Stimulated activated naive B cell treated with anti-CD40 and anti-IgM and Interleukin-4, amounts not matched to agents 10 μg/mL and 1 μg/mL and 100 μg/mL, for 72 hours (primary cell): Measurements from ENCODE around the gene ATAD1.
"Not testable (repeated sequence)": the region's sequence is repeated elsewhere in the genome, so short reads cannot be mapped to it uniquely, and the experiment has no call there.

Experiments
- ATAC-seq, 2 donors: fragments of 150-1000 bp; cut with Tn5 transposase; replicated peaks; 2 replicates each; pipeline ENCODE4 v1.10.0; 2021; ENCODE audit warnings: moderate library complexity in 1 of 2
- DNase-seq: peaks from one replicate; pipeline ENCODE4 v3.0.0; 2021
- H3K27ac Mint-ChIP-seq: one replicate; pipeline ENCODE4 v1.8.0; 2022; ENCODE audit warnings: mild to moderate bottlenecking, mixed read lengths
- H3K27me3 Mint-ChIP-seq, 2 donors: one replicate each; pipeline ENCODE4 v1.8.0; 2022; ENCODE audit warnings: mixed read lengths in 2 of 2
- H3K36me3 Mint-ChIP-seq, 2 donors: one replicate each; pipeline ENCODE4 v1.8.0; 2022; ENCODE audit warnings: mixed read lengths in 2 of 2, mild to moderate bottlenecking in 1 of 2
- H3K4me1 Mint-ChIP-seq, 2 donors: one replicate each; pipeline ENCODE4 v1.8.0; 2022; ENCODE audit warnings: mixed read lengths in 2 of 2, mild to moderate bottlenecking in 1 of 2
- H3K4me3 Mint-ChIP-seq, 2 donors: one replicate each; pipeline ENCODE4 v1.8.0; 2022; ENCODE audit warnings: mild to moderate bottlenecking in 2 of 2, mixed read lengths in 2 of 2, moderate library complexity in 1 of 2
- H3K9me3 Mint-ChIP-seq, 2 donors: one replicate each; pipeline ENCODE4 v1.8.0; 2022; ENCODE audit warnings: mixed read lengths in 2 of 2, mild to moderate bottlenecking in 1 of 2

Gene ATAD1, protein sequence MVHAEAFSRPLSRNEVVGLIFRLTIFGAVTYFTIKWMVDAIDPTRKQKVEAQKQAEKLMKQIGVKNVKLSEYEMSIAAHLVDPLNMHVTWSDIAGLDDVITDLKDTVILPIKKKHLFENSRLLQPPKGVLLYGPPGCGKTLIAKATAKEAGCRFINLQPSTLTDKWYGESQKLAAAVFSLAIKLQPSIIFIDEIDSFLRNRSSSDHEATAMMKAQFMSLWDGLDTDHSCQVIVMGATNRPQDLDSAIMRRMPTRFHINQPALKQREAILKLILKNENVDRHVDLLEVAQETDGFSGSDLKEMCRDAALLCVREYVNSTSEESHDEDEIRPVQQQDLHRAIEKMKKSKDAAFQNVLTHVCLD

DNA sequence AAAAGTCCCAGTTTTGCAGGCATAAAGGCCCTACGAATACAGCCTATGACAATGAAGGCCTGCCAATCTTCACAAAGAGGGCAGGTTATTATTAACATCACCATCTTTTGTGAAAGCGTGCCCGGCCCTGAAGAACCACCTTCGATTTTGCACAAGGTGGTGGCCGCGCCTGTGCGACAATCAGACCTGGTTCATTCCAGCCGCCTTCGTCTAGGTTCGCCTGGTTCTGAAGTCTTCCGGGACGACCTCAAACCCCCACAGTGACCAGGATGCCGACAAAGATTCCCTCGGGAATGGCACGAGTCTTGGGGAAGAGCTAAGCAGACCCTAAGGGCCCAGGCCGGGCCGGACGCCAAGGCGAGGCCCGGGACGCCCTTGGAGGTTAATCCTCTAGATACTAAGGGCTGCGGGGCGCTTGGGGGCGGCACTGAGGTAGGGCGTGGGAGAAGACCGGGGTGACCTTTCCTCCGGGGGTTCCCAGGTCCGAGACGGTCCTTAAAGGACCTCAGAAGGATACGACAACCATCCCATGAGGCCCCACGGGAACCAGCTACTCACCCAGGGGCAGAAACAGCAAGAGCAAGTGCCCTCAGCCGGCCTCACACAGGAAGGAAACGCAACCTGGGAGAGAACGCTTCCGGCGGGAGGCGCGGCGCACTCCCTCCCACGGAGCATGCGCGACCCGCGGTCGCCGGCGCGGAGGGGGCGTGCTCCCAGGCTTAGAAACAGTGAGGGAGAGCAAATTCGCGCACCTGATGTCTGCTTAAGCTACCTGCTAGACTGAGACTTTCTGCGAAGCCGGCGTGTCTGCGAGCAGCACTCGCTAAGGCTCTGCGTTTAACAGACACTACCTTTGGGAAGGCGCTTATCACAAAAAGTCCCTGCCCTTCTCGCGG is at the start of gene ATAD1:
ATAD1 (minus strand) TSS at position 618 of the 896 bp plus-strand sequence. CDS start 3,627 bp downstream, outside the sequence.
- H3K36me3 Mint-ChIP-seq = peaks cover 2 to 3% of the 10 kb centered on the region in 2 donors
- peak within 1 kb of the TSS; percentile 93 to 97 for H3K4me3 Mint-ChIP-seq
- no peaks in the 10 kb centered on the region for H3K27me3 Mint-ChIP-seq
- DNase-seq = peak; percentile 93
- H3K27ac Mint-ChIP-seq = peak within 1 kb of the TSS; percentile 99
- peak; percentile 86 to 89 for ATAC-seq
- H3K4me1 Mint-ChIP-seq = peaks cover 17 to 24% of the 10 kb centered on the region in 2 donors
- H3K9me3 Mint-ChIP-seq = no peaks in the 10 kb centered on the region

- no peaks in the 10 kb centered on the region for H3K9me3 Mint-ChIP-seq
- H3K27ac Mint-ChIP-seq = no peak overlapping the region
- DNase-seq (no peak), ATAC-seq (no peak)
- peak overlapping the region; percentile 59 to 90 for H3K4me3 Mint-ChIP-seq
- H3K27me3 Mint-ChIP-seq = no peaks in the 10 kb centered on the region
- peaks cover 17 to 31% of the 10 kb centered on the region in 2 donors for H3K4me1 Mint-ChIP-seq
- peaks cover 24 to 36% of the 10 kb centered on the region in 2 donors for H3K36me3 Mint-ChIP-seq
Measured at GRCh38 chr10:87867453-87867852, 49.4 kb upstream of the ATAD1 start.

DNA sequence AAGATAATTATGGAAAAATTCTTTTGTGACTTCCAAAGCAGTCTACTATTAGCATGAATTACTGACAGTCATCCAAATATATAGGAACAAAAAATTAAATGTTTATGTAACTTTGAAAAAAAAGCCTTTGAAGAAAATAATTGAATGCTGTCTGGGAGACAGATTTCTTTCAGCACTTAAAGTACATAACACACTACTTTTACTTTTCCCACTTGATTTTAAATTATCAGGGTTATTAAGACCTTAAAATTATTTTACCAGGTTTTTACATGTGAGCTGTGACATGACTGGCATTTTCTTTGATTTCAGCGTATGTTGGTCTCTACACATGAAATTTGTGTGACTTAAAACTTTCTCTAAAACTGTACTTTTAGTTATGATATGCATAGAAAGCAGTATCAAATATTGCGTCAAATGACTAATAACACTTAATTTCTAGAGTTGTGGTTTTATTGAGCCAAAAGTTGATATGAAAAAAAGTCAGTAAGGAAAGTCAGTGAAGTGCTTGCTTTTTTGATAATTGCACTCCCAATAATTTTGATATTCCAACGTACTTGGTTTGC is 48.5 kb upstream of the ATAD1 start:
- Mint-ChIP-seq H3K4me1 (peaks cover 19 to 34% of the 10 kb centered on the region in 2 donors), H3K27ac (no peak overlapping the region), H3K36me3 (peaks cover 24 to 36% of the 10 kb centered on the region in 2 donors), H3K9me3 (no peaks in the 10 kb centered on the region), H3K27me3 (no peaks in the 10 kb centered on the region), H3K4me3 (peak overlapping the region; percentile 80 to 90)
- DNase-seq (no peak), ATAC-seq (no peak)

GRCh38 chr10:87865241-87865881 is 47.3 kb upstream of the ATAD1 start:
- peaks cover 23 to 36% of the 10 kb centered on the region in 2 donors for H3K4me1 Mint-ChIP-seq
- no peak for ATAC-seq
- H3K9me3 Mint-ChIP-seq = no peaks in the 10 kb centered on the region
- H3K27me3 Mint-ChIP-seq = no peaks in the 10 kb centered on the region
- H3K27ac Mint-ChIP-seq = peak overlapping the region; percentile 15
- H3K36me3 Mint-ChIP-seq = peaks cover 20 to 29% of the 10 kb centered on the region in 2 donors
- H3K4me3 Mint-ChIP-seq = peak overlapping the region; percentile 90 to 99
- DNase-seq = no peak

DNA sequence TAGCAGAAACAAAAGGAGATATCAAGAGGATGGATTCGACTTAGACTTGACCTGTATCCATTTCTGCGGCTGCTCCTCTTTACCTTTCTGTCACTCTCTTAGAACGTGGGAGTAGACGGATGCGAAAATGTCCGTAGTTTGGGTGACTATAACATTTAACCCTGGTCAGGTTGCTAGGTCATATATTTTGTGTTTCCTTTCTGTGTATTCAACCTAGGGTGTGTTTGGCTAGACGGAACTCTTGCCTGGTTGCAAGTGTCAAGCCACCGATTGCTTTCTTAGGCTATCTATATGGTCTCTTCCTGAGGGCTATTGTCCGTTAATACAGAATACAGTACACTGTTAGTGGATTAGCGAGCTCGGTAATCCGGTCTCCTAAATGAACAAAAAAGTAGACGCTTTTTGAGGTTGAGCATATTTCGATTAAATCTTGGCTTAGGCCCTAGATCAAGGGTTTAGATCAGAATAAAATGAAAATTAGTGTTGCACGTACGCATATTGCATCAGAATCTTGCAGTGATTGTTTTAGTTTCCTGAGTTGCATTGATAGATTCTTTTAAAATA is 46.6 kb upstream of the ATAD1 start:
- Mint-ChIP-seq H3K9me3 (no peaks in the 10 kb centered on the region), H3K4me3 (peak overlapping the region; percentile 90 to 99), H3K36me3 (peaks cover 20 to 29% of the 10 kb centered on the region in 2 donors), H3K4me1 (peaks cover 27 to 42% of the 10 kb centered on the region in 2 donors), H3K27ac (peak overlapping the region; percentile 87), H3K27me3 (no peaks in the 10 kb centered on the region)
- ATAC-seq = no peak
- no peak for DNase-seq

GRCh38 chr10:87863951-87864495 is 46.0 kb upstream of the ATAD1 start:
- Mint-ChIP-seq H3K4me1 (peaks cover 27 to 38% of the 10 kb centered on the region in 2 donors), H3K36me3 (peaks cover 20 to 29% of the 10 kb centered on the region in 2 donors), H3K27ac (peak overlapping the region; percentile 87), H3K4me3 (peak overlapping the region; percentile 90 to 99)
- DNase-seq (peak; percentile 28), ATAC-seq (peak; percentile 0 to 2)
- not testable (repeated sequence) for H3K27me3 Mint-ChIP-seq, H3K9me3 Mint-ChIP-seq

GRCh38 chr10:87863053-87863943 is 45.3 kb upstream of the ATAD1 start, which contains the start of the genes KLLN and PTEN:
KLLN (minus strand) TSS chr10:87863533; CDS start chr10:87862487, 1,046 bp downstream.
PTEN (plus strand) TSS chr10:87863625; CDS start chr10:87864470, 845 bp downstream.
- H3K27ac Mint-ChIP-seq = peak within 1 kb of the TSS; percentile 97
- H3K4me3 Mint-ChIP-seq = peak within 1 kb of the TSS; percentile 90 to 99
- H3K27me3 Mint-ChIP-seq = no peaks in the 10 kb centered on the region
- ATAC-seq (peak; percentile 60 to 65), DNase-seq (peak; percentile 87)
- peaks cover 24 to 31% of the 10 kb centered on the region in 2 donors for H3K4me1 Mint-ChIP-seq
- H3K36me3 Mint-ChIP-seq = peaks cover 20 to 23% of the 10 kb centered on the region in 2 donors
- H3K9me3 Mint-ChIP-seq = no peaks in the 10 kb centered on the region

- Mint-ChIP-seq H3K36me3 (peaks cover 20 to 23% of the 10 kb centered on the region in 2 donors), H3K27ac (peak overlapping the region; percentile 97), H3K4me1 (peaks cover 24 to 31% of the 10 kb centered on the region in 2 donors), H3K4me3 (peak overlapping the region; percentile 90 to 99), H3K27me3 (no peaks in the 10 kb centered on the region), H3K9me3 (no peaks in the 10 kb centered on the region)
- DNase-seq (no peak), ATAC-seq (peak; percentile 35 to 37)
Measured at GRCh38 chr10:87862679-87863052, 44.6 kb upstream of the ATAD1 start.

GRCh38 chr10:87861953-87862678 is 44.1 kb upstream of the ATAD1 start:
- H3K27ac Mint-ChIP-seq = peak overlapping the region; percentile 97
- DNase-seq (peak; percentile 94), ATAC-seq (peak; percentile 64 to 73)
- H3K4me3 Mint-ChIP-seq = peak overlapping the region; percentile 90 to 99
- peaks cover 20 to 23% of the 10 kb centered on the region in 2 donors for H3K36me3 Mint-ChIP-seq
- H3K9me3 Mint-ChIP-seq = no peaks in the 10 kb centered on the region
- no peaks in the 10 kb centered on the region for H3K27me3 Mint-ChIP-seq
- H3K4me1 Mint-ChIP-seq = peaks cover 24 to 31% of the 10 kb centered on the region in 2 donors

DNA sequence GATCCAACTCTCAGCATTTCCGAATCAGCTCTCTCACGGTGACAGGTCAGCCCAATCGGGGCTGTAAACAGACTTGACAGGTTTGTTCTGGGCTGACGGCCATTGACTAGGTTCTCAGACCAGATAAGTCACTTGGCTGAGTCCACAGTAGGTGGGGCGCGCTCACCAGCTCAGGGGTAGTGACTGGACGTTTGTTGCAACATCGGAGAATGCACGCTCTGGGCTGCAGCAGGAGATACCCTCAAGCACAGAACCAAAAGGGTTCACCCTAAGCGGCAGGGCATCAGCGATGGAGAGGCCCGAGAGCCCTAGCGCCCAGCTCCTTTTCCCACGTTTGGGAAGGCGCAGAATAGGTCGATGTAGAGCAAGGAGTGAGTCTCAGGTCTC is 43.5 kb upstream of the ATAD1 start:
- Mint-ChIP-seq H3K4me1 (peaks cover 22 to 31% of the 10 kb centered on the region in 2 donors), H3K36me3 (peaks cover 16 to 20% of the 10 kb centered on the region in 2 donors), H3K27ac (peak overlapping the region; percentile 97), H3K9me3 (no peaks in the 10 kb centered on the region), H3K27me3 (no peaks in the 10 kb centered on the region), H3K4me3 (peak overlapping the region; percentile 90 to 99)
- ATAC-seq (peak; percentile 10 to 12), DNase-seq (peak; percentile 47)

DNA sequence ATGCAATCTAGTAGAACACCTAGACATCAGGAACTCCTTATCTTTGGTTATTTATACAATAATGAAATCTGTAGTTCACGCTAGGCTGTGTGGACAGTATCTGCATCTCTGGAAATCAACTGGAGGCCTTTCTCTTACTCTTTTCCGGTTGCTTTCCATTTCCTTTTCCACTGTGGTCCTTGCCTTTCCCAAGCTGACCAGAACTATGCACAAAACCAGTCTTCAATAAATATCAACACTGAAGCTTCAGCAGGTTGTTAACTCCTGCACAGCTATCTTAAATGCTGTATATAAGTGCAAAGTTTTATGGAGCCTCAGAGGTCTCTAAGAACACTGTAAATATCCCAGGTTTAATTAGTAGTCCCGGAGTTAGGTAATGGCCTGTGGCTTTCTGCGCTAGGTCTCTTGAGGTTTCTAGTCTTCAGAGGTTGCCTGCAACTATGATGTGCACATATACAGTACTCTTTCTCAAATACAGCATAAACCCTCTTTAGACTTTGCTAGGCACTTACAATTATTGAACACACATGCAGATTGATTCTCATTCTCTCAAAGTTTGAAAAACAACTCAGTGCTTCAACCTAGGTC is 42.9 kb upstream of the ATAD1 start:
- H3K4me3 Mint-ChIP-seq = peak overlapping the region; percentile 90 to 99
- no peak for DNase-seq

More for the DNA sequence above, 42.9 kb upstream of the ATAD1 start:
- peaks cover 22 to 30% of the 10 kb centered on the region in 2 donors for H3K4me1 Mint-ChIP-seq
- H3K36me3 Mint-ChIP-seq = peaks cover 16 to 17% of the 10 kb centered on the region in 2 donors
- ATAC-seq = no peak
- no peaks in the 10 kb centered on the region for H3K27me3 Mint-ChIP-seq
- peak overlapping the region; percentile 97 for H3K27ac Mint-ChIP-seq
- no peaks in the 10 kb centered on the region for H3K9me3 Mint-ChIP-seq
